Measurements from ENCODE around the gene SLC16A13. TPM values are rescaled to one million over a fixed set of nuclear protein-coding genes. Genes with fewer than 3 reads are reported as not detected.

The SLC16A13 gene
- total RNA-seq, 2 experiments from 2014 or later: 4.8 to 5.9 TPM

- ATAC-seq (no peak), DNase-seq (no peak)
- H3K27me3 Mint-ChIP-seq: no peaks in the 10 kb centered on the region
- ChIA-PET POLR2A (interaction anchor here (1.0 kb wide), 1 partner anchor 80 kb away, joined by 3 read pairs; no protein-coding TSS in a partner anchor), CTCF (interaction anchor here (0.9 to 3.2 kb wide), 5 partner anchors 9 to 84 kb away, joined by 3 to 11 read pairs (median 4); no protein-coding TSS in a partner anchor)
- intact Hi-C loops (cut with micrococcal nuclease): no loop called here
- H3K4me1 Mint-ChIP-seq (ENCODE audit: low read depth): peaks cover 3% of the 10 kb centered on the region
- H3K4me3 Mint-ChIP-seq: no peak overlapping the region
- H3K27ac Mint-ChIP-seq: no peak overlapping the region
- H3K36me3 Mint-ChIP-seq (ENCODE audit: low read depth): peaks cover 12% of the 10 kb centered on the region
- TF ChIP-seq CTCF (IDR thresholded peaks at IDR 0.05): no peak
- no peaks in the 10 kb centered on the region for H3K9me3 Mint-ChIP-seq
Observed at GRCh38 chr17:6994666-6995256, 41.1 kb upstream of the SLC16A13 start.

- Mint-ChIP-seq H3K36me3 (ENCODE audit: low read depth) (peaks cover 15% of the 10 kb centered on the region), H3K27me3 (no peaks in the 10 kb centered on the region), H3K9me3 (no peaks in the 10 kb centered on the region), H3K4me1 (ENCODE audit: low read depth) (peaks cover 3% of the 10 kb centered on the region), H3K27ac (no peak within 1 kb of the TSS), H3K4me3 (no peak within 1 kb of the TSS)
- ATAC-seq (no peak), DNase-seq (no peak)
- POLR2A ChIA-PET: no interaction called here
- intact Hi-C loops (cut with micrococcal nuclease): no loop called here
- TF ChIP-seq CTCF (IDR thresholded peaks at IDR 0.05): no peak
- CTCF ChIA-PET: interaction anchor here (0.9 to 3.2 kb wide), 5 partner anchors 9 to 85 kb away, joined by 3 to 9 read pairs (median 4); no protein-coding TSS in a partner anchor
Observed at GRCh38 chr17:6995500-6996255, 40.1 kb upstream of the SLC16A13 start, which contains the start of gene ALOX12. ALOX12 (plus strand) TSS chr17:6996049; CDS start chr17:6996118, 69 bp downstream.

- ChIA-PET POLR2A (no interaction called here), CTCF (interaction anchor here (1.1 to 3.2 kb wide), 3 partner anchors 8 to 86 kb away, joined by 3 to 9 read pairs (median 6); no protein-coding TSS in a partner anchor)
- no peak for TF ChIP-seq CTCF (IDR thresholded peaks at IDR 0.05)
- Mint-ChIP-seq H3K4me3 (no peak overlapping the region), H3K27ac (no peak overlapping the region), H3K27me3 (no peaks in the 10 kb centered on the region), H3K36me3 (ENCODE audit: low read depth) (peaks cover 18% of the 10 kb centered on the region), H3K9me3 (no peaks in the 10 kb centered on the region), H3K4me1 (ENCODE audit: low read depth) (peaks cover 3% of the 10 kb centered on the region)
- intact Hi-C loops (cut with micrococcal nuclease): no loop called here
- ATAC-seq: no peak
- DNase-seq: no peak
Observed at GRCh38 chr17:6996256-6997011, 39.4 kb upstream of the SLC16A13 start.

- ATAC-seq: no peak
- no peak for DNase-seq
- Mint-ChIP-seq H3K9me3 (no peaks in the 10 kb centered on the region), H3K27ac (peak overlapping the region; percentile 18), H3K4me1 (ENCODE audit: low read depth) (peaks cover 3% of the 10 kb centered on the region), H3K27me3 (no peaks in the 10 kb centered on the region), H3K36me3 (ENCODE audit: low read depth) (peaks cover 23% of the 10 kb centered on the region), H3K4me3 (no peak overlapping the region)
- intact Hi-C loops (cut with micrococcal nuclease): no loop called here
- ChIA-PET CTCF (interaction anchor here (1.2 kb wide), 1 partner anchor 11 kb away, joined by 3 read pairs; no protein-coding TSS in a partner anchor), POLR2A (no interaction called here)
- TF ChIP-seq CTCF (IDR thresholded peaks at IDR 0.05): no peak
Observed at GRCh38 chr17:6997171-6997570, 38.6 kb upstream of the SLC16A13 start.

Measured in activated CD8-positive, alpha-beta T cell treated with anti-CD3 and anti-CD28 coated beads for 36 hours (primary cell).